Activated CD8-positive, alpha-beta memory T cell treated with anti-CD3 and anti-CD28 coated beads, Interleukin-2, amount 10 ng/mL, durations not matched to agents 7 days and 5 days (primary cell): ENCODE measurements around the gene CACNA1B. TPM values are rescaled to one million over a fixed set of nuclear protein-coding genes. Genes with fewer than 3 reads are reported as not detected.
"Not testable (repeated sequence)": the region's sequence is repeated elsewhere in the genome, so short reads cannot be mapped to it uniquely, and the experiment has no call there.

Experiments used
- ATAC-seq: fragments of 150-1000 bp; cut with Tn5 transposase; one replicate; pipeline ENCODE4 v1.10.0; 2021; ENCODE audit warnings: moderate library complexity
- CTCF ChIA-PET: fragments of 350-600 bp; sonication (Branson Sonifier 250); formaldehyde crosslinking; loops from one replicate; lab custom pipeline; 2021; ENCODE audit warnings: antibody characterized with exemption; lab: Charles Lee
- DNase-seq: peaks from one replicate; pipeline ENCODE4 v3.0.0-alpha.2; 2020
- H3K27ac Mint-ChIP-seq: one replicate; pipeline ENCODE4 v1.8.0; 2021; ENCODE audit warnings: mild to moderate bottlenecking, mixed read lengths
- H3K27me3 Mint-ChIP-seq: one replicate; pipeline ENCODE4 v1.8.0; 2021; ENCODE audit warnings: mixed read lengths
- H3K36me3 Mint-ChIP-seq: one replicate; pipeline ENCODE4 v1.8.0; 2021; ENCODE audit warnings: mild to moderate bottlenecking, mixed read lengths
- H3K4me1 Mint-ChIP-seq: one replicate; pipeline ENCODE4 v1.8.0; 2021; ENCODE audit warnings: mixed read lengths
- H3K4me3 Mint-ChIP-seq: one replicate; pipeline ENCODE4 v1.8.0; 2021; ENCODE audit warnings: mild to moderate bottlenecking, moderate library complexity, mixed read lengths
- H3K9me3 Mint-ChIP-seq: one replicate; pipeline ENCODE4 v1.8.0; 2022; ENCODE audit warnings: low read depth, mixed read lengths
- total RNA-seq, 2 experiments: library from RNA; stranded (reverse); gene quantifications; one replicate each; pipeline ENCODE4 v1.2.3, GENCODE V29; 2021

The CACNA1B gene
- total RNA-seq, 2 experiments from 2014 or later = not detected

DNA sequence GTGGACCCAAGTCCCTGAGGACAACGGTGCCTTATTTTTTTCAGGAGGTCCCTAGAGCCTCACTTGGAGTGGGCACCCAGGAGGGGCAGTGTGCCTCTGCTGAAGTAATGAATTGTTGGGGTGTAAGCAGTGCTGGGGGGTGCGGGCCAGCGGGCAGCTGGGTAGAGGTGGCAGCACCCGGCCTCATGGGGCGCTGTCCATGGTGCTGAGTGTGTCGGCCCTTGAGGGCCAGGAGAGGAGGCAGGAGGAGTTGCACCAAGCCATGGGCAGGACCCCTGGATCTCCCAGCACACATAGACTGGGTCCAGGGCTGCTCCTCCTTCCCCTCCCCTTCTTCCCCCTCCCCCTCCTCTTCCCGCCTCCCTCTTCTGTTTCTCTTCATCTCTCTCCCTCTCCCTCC lies 7.0 kb downstream of the CACNA1B start:
- H3K4me3 Mint-ChIP-seq = not testable (repeated sequence)

DNA sequence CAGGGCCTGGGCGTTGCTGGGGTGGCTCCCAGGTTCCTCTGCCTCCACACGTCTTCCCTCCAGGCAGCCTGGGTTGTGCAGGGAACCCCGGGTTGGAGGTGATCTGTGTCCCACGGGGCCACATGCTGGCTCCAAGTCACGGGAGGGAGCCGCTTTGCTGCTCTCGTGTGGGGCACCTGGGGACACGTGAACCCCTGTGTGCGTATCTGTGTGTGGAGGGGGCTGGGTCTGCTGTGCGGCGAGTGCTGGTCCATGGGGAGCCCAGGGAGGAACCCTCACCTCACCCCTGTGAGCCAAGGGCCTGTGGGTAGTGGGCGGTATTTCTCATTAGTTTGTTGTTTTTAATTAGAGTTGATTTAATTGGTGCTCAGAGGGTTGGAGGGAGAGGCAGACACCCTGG lies 7.5 kb downstream of the CACNA1B start:
- not testable (repeated sequence) for H3K4me3 Mint-ChIP-seq, DNase-seq

More for the DNA sequence above, 7.0 kb downstream of the CACNA1B start:
- ATAC-seq, H3K27ac Mint-ChIP-seq, CTCF ChIA-PET, DNase-seq, H3K9me3 Mint-ChIP-seq, H3K27me3 Mint-ChIP-seq, H3K36me3 Mint-ChIP-seq, H3K4me1 Mint-ChIP-seq: not testable (repeated sequence)

DNA sequence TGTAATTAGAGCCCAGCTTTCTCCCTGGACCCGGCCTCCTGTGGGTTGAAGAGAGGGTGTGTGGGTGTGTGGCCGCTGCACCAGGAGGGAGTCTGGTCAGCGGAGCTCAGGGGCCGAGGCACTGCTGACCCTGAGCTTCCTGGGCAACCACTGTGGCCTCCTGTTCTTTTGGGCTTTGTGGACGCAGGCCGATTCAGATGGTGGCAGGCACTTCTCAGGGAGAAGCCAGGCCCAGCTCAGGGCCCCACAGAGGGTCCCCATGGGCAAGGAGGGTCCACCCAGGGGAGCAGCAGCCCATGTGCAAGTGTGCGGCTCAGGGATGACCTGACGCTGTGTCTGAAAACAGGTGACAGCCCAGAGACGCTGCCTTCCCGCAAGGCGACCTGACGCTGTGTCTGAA lies 11.0 kb downstream of the CACNA1B start:
- CTCF ChIA-PET = not testable (repeated sequence)

More for the DNA sequence above, 7.5 kb downstream of the CACNA1B start:
- H3K9me3 Mint-ChIP-seq, ATAC-seq, H3K4me1 Mint-ChIP-seq, H3K27me3 Mint-ChIP-seq, H3K27ac Mint-ChIP-seq, H3K36me3 Mint-ChIP-seq, CTCF ChIA-PET: not testable (repeated sequence)

DNA sequence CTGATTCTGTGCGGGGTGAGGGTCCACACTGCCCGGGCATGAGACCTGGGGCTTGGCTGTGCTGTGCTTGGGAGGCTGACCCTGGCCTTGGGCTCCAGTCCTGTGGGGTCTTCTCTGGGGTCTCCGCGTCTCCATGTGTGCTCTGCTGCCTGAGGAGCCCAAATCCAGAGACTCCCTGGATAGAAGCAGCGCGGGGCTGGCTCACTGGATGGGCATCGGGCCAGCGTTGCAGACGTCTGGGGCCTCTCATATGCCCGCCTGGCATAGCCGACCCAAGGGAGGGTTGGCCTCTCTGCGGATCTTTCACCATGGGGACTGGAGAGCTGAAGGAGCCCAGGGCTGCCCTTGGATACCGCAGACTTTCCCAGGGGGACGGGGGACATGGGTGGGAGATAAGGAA lies 12.4 kb downstream of the CACNA1B start:
- DNase-seq, H3K36me3 Mint-ChIP-seq, H3K27ac Mint-ChIP-seq, H3K4me3 Mint-ChIP-seq, H3K27me3 Mint-ChIP-seq, H3K4me1 Mint-ChIP-seq, H3K9me3 Mint-ChIP-seq, ATAC-seq, CTCF ChIA-PET: not testable (repeated sequence)

More for the DNA sequence above, 11.0 kb downstream of the CACNA1B start:
- not testable (repeated sequence) for DNase-seq, H3K9me3 Mint-ChIP-seq, H3K4me1 Mint-ChIP-seq, H3K27ac Mint-ChIP-seq, ATAC-seq, H3K4me3 Mint-ChIP-seq, H3K36me3 Mint-ChIP-seq, H3K27me3 Mint-ChIP-seq

DNA sequence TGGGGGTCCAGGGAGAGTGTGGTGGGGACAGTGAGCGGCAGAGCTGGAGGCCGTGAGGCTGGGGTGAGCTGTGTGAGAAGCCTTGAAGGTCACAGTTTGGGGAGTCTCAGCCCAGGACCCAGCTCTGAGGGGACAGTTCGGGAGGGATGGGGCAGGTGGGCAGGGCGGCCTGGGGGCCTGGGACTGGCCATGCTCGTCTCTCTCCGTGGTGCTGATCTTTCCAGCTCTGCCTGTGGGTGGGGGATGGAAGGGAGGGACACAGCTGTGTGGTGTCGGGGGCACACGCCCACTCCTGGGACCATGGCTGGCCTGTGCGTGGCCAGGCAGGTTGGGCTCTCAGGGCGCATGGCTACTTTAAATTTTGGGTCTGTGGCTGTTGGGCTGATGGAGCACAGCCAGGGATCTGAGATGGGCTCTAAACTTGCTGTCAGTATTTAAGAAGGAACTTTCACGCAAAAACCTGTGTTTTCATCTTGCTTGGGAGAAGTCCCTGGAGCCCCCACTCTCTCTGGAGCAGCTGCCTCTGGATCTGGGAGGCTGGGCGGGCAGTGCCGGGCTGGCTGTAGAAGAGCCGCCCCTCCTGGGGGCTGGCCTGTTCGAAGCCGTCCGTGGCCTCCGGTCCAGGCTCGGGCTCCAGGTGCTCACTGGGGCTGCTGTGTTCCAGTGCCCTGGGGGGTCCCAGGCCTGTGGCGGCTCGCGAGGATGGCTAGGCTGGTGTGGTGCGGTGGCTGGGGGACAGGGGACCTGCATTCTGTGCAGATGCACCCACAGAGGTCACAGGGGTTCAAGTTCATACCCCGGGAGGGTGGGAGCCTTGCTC lies 13.4 kb downstream of the CACNA1B start:
- H3K4me1 Mint-ChIP-seq, ATAC-seq, H3K4me3 Mint-ChIP-seq, CTCF ChIA-PET, DNase-seq, H3K27me3 Mint-ChIP-seq, H3K36me3 Mint-ChIP-seq, H3K27ac Mint-ChIP-seq, H3K9me3 Mint-ChIP-seq: not testable (repeated sequence)

DNA sequence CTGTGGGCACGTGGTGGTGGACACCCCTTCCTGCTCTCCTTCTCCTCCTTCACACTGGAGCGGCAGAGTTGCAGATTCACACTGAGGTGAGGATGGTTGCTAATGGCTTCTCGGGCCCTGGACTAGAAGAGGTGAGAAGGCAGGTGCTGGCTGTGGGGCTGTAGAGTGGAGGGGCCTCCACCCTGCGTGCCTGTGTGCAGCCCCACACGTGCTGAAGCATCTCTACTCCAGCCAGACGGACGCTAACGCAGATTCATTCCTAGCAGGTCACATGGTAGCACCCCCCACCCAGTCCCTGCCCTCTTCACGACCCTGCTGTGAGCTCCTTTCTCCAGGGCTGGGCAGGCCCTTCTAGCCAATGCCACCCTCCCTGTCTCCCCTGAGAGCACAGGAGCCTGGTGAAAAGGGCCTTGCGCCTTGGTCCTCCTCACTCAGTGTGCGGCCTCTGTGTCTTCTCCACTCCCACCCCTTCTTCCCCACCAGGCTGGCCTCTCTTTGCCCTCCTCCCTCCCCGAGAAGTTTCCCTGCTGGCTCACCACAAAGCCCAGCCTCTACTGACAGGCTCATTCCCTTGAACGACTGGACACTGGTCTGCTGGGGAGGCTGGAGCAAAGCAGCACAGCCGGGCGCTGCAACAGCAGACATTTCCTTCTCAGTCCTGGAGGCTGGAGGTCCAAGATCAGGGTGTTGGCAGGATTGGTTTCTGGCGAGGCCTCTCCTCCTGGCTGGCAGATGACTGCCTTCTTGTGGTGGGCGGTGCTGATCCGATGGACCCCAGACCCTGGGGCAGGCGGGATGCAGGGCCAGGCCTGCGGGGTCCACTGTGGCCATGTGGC lies 14.2 kb downstream of the CACNA1B start:
- DNase-seq (no peak), ATAC-seq (no peak)
- Mint-ChIP-seq H3K27me3 (no peaks in the 10 kb centered on the region), H3K27ac (no peak overlapping the region), H3K9me3 (no peaks in the 10 kb centered on the region), H3K4me3 (no peak overlapping the region), H3K36me3 (no peaks in the 10 kb centered on the region), H3K4me1 (no peaks in the 10 kb centered on the region)
- CTCF ChIA-PET = no interaction called here

DNA sequence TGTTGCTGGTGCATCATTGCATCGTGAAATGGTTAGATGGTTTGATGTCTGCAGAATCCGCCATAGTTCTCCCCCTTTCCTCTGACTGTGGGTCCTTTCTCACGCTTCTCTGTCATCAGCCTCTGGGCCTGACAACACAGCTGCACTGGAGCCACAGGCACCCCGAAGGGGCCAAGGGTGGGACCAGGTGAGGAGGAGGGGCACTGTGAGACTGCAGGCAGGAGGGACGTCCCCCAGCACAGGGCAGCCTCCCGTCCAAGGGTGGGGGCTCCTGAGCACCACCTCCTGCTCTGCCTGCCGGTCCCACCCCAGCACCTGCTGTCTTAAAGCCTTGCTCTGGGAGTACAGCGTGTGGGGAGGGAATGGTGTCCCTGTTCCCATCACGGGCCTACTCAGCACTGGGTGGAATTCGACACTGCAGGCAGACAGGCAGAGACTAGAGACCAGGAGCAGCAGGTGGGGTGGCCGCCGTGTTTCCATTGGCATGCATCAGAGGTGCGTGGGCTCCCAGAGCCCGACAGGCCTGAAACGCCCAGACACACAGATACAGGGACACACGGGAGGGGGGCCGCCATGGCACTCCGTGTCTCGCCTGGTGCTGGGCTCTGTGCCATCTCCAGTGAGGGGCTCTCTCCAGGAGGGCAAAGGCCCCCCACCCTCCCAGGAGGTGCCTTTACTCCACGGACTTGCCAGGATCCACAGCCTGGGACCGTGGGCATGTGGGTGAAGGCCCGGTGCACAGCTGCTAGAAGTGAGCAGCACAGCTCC lies 15.0 kb downstream of the CACNA1B start:
- DNase-seq (no peak), ATAC-seq (no peak)
- Mint-ChIP-seq H3K36me3 (no peaks in the 10 kb centered on the region), H3K4me1 (no peaks in the 10 kb centered on the region), H3K27me3 (no peaks in the 10 kb centered on the region), H3K27ac (no peak overlapping the region), H3K4me3 (no peak overlapping the region), H3K9me3 (no peaks in the 10 kb centered on the region)
- CTCF ChIA-PET = no interaction called here

DNA sequence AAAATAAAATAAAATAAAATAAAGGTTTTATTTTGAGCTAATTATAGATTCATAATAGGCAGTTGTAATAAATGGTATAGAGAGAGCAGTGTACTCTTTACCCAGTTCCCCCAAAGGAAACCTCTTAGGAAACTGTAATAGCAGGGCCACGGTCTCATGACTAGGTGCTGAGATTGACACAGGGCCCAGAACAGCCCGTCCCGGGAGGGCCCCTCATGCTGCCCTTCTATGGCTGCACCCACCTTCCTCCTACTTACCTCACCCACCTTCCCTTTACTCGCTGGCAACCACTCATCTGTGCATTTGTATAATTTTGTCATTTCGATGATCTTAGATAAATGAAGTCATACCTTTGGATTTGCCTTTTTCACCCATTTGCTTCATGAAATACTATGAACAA lies 16.1 kb downstream of the CACNA1B start:
- H3K27ac Mint-ChIP-seq = no peak overlapping the region
- DNase-seq (no peak), ATAC-seq (no peak)
- H3K9me3 Mint-ChIP-seq = no peaks in the 10 kb centered on the region
- H3K4me1 Mint-ChIP-seq = no peaks in the 10 kb centered on the region
- H3K27me3 Mint-ChIP-seq = no peaks in the 10 kb centered on the region
- no peak overlapping the region for H3K4me3 Mint-ChIP-seq
- H3K36me3 Mint-ChIP-seq = no peaks in the 10 kb centered on the region
- CTCF ChIA-PET = no interaction called here

DNA sequence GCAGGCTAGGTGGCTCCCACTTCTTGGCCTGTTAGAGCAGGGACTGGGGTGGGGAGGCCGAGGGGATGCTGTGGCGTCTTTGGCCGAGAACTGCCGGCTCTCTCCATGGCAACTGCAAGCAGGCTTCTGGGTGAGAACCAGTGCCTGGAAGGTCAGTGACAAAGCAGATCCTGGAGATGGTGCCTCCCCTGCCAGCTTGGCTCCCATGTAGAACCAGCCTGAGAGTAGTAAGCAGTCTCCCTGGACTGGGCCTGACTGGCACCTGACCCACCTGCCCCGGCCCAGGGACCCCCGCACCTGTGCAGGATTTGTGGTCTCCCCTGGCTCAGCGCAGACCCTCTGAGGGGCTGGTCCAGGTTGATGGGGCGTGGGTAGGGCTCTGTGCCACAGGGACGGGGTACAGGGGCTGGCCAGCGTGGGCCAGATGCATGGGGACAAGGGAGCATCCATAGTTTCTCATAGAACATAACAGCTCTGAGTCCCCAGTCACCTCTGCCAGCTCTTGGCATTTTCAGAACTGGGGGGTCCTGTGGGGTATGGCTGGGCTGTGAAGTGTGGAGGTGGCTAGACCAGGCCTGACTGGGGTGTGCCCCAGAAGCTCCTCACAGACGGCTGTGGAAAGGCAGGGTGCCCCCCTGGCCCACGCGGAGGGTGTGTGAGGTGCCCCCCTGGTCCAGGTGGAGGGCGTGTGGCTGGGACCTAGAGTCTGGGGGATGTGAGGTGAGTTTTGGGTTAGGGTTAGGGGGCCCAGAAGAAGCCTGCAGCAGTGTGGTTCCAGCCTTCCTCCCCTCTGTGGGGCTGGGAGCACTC lies 22.2 kb downstream of the CACNA1B start:
- H3K27ac Mint-ChIP-seq = no peak overlapping the region
- no peaks in the 10 kb centered on the region for H3K4me1 Mint-ChIP-seq
- no peak for DNase-seq
- no peak overlapping the region for H3K4me3 Mint-ChIP-seq
- no peaks in the 10 kb centered on the region for H3K9me3 Mint-ChIP-seq
- peaks cover 3% of the 10 kb centered on the region for H3K27me3 Mint-ChIP-seq
- no peak for ATAC-seq
- CTCF ChIA-PET = no interaction called here
- H3K36me3 Mint-ChIP-seq = peaks cover 1% of the 10 kb centered on the region

DNA sequence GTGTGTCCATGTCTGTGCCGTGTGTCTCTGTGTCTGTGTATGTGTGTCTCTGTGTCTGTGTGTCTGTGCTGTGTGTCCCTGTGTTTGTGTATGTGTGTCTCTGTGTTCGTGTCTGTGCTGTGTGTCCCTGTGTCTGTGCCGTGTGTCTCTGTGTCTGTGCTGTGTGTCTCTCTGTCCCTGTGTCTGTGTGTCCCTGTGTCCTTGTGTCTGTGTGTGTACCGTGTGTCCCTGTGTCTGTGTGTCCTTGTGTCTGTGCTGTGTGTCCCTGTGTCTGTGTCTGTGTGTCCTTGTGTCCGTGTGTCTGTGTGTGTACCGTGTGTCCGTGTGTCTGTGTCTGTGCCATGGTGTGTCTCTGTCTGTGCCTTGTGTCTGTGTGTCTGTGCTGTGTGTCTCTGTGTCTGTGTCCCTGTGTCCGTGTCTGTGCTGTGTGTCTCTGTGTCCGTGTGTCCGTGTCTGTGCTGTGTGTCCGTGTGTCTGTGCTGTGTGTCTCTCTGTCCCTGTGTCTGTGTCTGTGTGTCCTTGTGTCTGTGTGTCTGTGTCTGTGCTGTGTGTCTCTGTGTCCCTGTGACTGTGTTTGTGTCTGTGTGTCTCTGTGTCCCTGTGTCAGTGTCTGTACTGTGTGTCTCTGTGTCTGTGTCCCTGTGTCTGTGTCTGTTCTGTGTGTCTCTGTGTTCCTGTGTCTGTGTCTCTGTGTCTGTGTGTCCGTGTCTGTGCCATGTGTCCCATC lies 23.2 kb downstream of the CACNA1B start:
- CTCF ChIA-PET = no interaction called here
- H3K9me3 Mint-ChIP-seq = no peaks in the 10 kb centered on the region
- H3K4me3 Mint-ChIP-seq = no peak overlapping the region
- DNase-seq (no peak), ATAC-seq (no peak)
- H3K27ac Mint-ChIP-seq = no peak overlapping the region
- peaks cover 1% of the 10 kb centered on the region for H3K36me3 Mint-ChIP-seq
- H3K27me3 Mint-ChIP-seq = peaks cover 3% of the 10 kb centered on the region
- H3K4me1 Mint-ChIP-seq = no peaks in the 10 kb centered on the region

DNA sequence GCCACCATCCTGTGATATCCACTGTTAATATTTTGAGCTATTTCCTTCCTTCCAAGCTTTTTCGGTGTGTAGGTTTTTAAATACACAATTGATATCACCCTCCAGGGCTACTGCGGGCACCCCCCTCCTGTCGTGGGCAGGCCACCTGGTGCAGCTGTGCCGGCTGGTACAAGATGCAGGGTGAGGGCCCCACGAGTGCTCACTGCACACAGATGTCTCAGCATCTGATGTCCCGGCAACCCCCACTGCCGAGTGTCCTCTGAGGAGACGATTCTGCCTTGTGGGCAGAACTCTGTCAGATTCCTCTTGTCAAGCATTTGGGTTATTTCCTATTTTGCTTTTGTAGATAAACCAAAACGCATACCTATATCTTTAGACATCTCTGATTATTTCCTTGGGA lies 25.1 kb downstream of the CACNA1B start:
- no peak for ATAC-seq
- no peak overlapping the region for H3K4me3 Mint-ChIP-seq
- peaks cover 1% of the 10 kb centered on the region for H3K36me3 Mint-ChIP-seq
- H3K4me1 Mint-ChIP-seq = no peaks in the 10 kb centered on the region
- H3K27me3 Mint-ChIP-seq = peaks cover 3% of the 10 kb centered on the region
- H3K27ac Mint-ChIP-seq = no peak overlapping the region
- DNase-seq = no peak
- H3K9me3 Mint-ChIP-seq = no peaks in the 10 kb centered on the region
- CTCF ChIA-PET = no interaction called here

DNA sequence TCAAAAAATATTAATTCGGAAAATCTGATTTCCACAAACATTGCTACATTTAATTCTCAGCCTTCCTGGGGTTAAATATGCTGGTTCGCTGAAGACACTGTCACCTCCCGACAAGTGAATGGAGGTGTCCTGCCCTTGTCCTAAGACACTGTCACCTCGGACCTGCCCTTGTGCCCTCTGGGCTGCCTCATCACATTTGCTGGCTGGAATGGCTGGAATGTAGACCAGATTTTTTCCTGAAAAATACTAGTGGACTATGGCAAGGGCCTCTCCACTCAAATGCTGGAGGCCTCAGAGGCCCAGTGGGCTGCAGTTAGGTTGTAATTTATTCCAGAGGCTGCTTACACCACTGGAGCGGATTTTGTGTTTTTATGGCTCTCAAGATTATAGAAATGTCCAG lies 28.2 kb downstream of the CACNA1B start:
- Mint-ChIP-seq H3K4me1 (no peaks in the 10 kb centered on the region), H3K4me3 (no peak overlapping the region), H3K27ac (no peak overlapping the region), H3K36me3 (peaks cover 1% of the 10 kb centered on the region), H3K9me3 (no peaks in the 10 kb centered on the region), H3K27me3 (peaks cover 3% of the 10 kb centered on the region)
- no peak for ATAC-seq
- no peak for DNase-seq
- CTCF ChIA-PET = no interaction called here
